ENCODE measurements around the gene KHK.

The KHK gene

GRCh38 chr2:27126252-27126710, 39.7 kb downstream of the KHK start:
- DNase-seq (ENCODE audit: low read depth in 2 of 2): no peak

- no peak for DNase-seq (ENCODE audit: low read depth in 2 of 2)
Measured at GRCh38 chr2:27127883-27128667, 41.5 kb downstream of the KHK start.

GRCh38 chr2:27128668-27129571, 42.3 kb downstream of the KHK start:
- DNase-seq (ENCODE audit: low read depth in 2 of 2): no peak

GRCh38 chr2:27130396-27130795, 43.8 kb downstream of the KHK start:
- DNase-seq (ENCODE audit: low read depth in 2 of 2): no peak

GRCh38 chr2:27131429-27131828, 44.9 kb downstream of the KHK start:
- DNase-seq (ENCODE audit: low read depth in 2 of 2): no peak

GRCh38 chr2:27133195-27133875, 46.8 kb downstream of the KHK start:
- DNase-seq (ENCODE audit: low read depth in 2 of 2): no peak

GRCh38 chr2:27133905-27134780, 47.6 kb downstream of the KHK start, which contains the start of gene PREB:
Gene PREB, minus strand, starts transcription at chr2:27134636. Its CDS starts 215 bp downstream, at chr2:27134421.
- peak; percentile 88 to 90 for DNase-seq (ENCODE audit: low read depth in 2 of 2)

GRCh38 chr2:27134781-27135477, 48.4 kb downstream of the KHK start:
- no peak for DNase-seq (ENCODE audit: low read depth in 2 of 2)

- no peak for DNase-seq (ENCODE audit: low read depth in 2 of 2)
Measured at GRCh38 chr2:27135478-27135955, 48.9 kb downstream of the KHK start.

- no peak for DNase-seq (ENCODE audit: low read depth in 2 of 2)
Measured at GRCh38 chr2:27136751-27137150, 50.2 kb downstream of the KHK start.

GRCh38 chr2:27137322-27137935, 50.9 kb downstream of the KHK start:
- DNase-seq (ENCODE audit: low read depth in 2 of 2): no peak

- no peak for DNase-seq (ENCODE audit: low read depth in 2 of 2)
Measured at GRCh38 chr2:27138111-27138510, 51.5 kb downstream of the KHK start.

- no peak for DNase-seq (ENCODE audit: low read depth in 2 of 2)
Measured at GRCh38 chr2:27139310-27139709, 52.7 kb downstream of the KHK start, which contains the start of gene PRR30. Gene PRR30, minus strand, starts transcription at chr2:27139410. Its CDS starts 1,081 bp downstream, at chr2:27138329.

- no peak for DNase-seq (ENCODE audit: low read depth in 2 of 2)
Measured at GRCh38 chr2:27143285-27143684, 56.7 kb downstream of the KHK start.

GRCh38 chr2:27145682-27146081, 59.1 kb downstream of the KHK start:
- DNase-seq (ENCODE audit: low read depth in 2 of 2): no peak

GRCh38 chr2:27147935-27148334, 61.4 kb downstream of the KHK start:
- DNase-seq (ENCODE audit: low read depth in 2 of 2): no peak

- DNase-seq (ENCODE audit: low read depth in 2 of 2): no peak
Measured at GRCh38 chr2:27148801-27149439, 62.3 kb downstream of the KHK start, which contains the start of gene TCF23. Gene TCF23, plus strand, starts transcription at chr2:27149004. Its CDS starts 130 bp downstream, at chr2:27149134.

GRCh38 chr2:27149570-27150405, 63.2 kb downstream of the KHK start:
- DNase-seq (ENCODE audit: low read depth in 2 of 2): no peak

Measured in fibroblast of skin of left biceps (primary cell).